Calu3 (cell line): ENCODE data around the gene COL8A2. TPM values are rescaled to one million over a fixed set of nuclear protein-coding genes. Genes with fewer than 3 reads are reported as not detected.
A peak's percentile ranks its signal among the peaks of the same experiment; 100 is the strongest.

ENCODE experiments used
- BruUV-seq: library from RNA; stranded (reverse); fragments of 400-500 nt; replicated peaks from 2 replicates; lab custom pipeline; 2021; lab: Mats Ljungman, UMichigan
- CTCF ChIA-PET: fragments of 300-600 bp; sonication (Branson Sonifier 250); formaldehyde crosslinking; loops from one replicate; lab custom pipeline; 2022; ENCODE audit warnings: antibody characterized with exemption; lab: Charles Lee
- DNase-seq: peaks from one replicate; pipeline ENCODE4 v3.0.0; 2022
- H3K27ac Mint-ChIP-seq: one replicate; pipeline ENCODE4 v1.8.0; 2022; ENCODE audit warnings: mixed read lengths; ENCODE audit not compliant: unreplicated experiment
- H3K27me3 Mint-ChIP-seq: one replicate; pipeline ENCODE4 v1.8.0; 2022; ENCODE audit warnings: mixed read lengths; ENCODE audit not compliant: unreplicated experiment
- H3K36me3 Mint-ChIP-seq: one replicate; pipeline ENCODE4 v1.8.0; 2022; ENCODE audit warnings: mild to moderate bottlenecking, moderate library complexity, mixed read lengths; ENCODE audit not compliant: insufficient read depth, unreplicated experiment
- H3K4me1 Mint-ChIP-seq: one replicate; pipeline ENCODE4 v1.8.0; 2022; ENCODE audit warnings: mild to moderate bottlenecking, low read depth, mixed read lengths; ENCODE audit not compliant: unreplicated experiment
- H3K4me3 Mint-ChIP-seq: one replicate; pipeline ENCODE4 v1.8.0; 2022; ENCODE audit warnings: mild to moderate bottlenecking, low read depth, moderate library complexity, mixed read lengths; ENCODE audit not compliant: unreplicated experiment
- H3K9me3 Mint-ChIP-seq: one replicate; pipeline ENCODE4 v1.8.0; 2022; ENCODE audit warnings: low read depth, mixed read lengths; ENCODE audit not compliant: unreplicated experiment
- CTCF ChIP-seq: fragments of 200-600 bp; IDR thresholded peaks from one replicate; pipeline ENCODE4 v1.8.0; 2022; ENCODE audit warnings: antibody characterized with exemption; ENCODE audit not compliant: unreplicated experiment
- intact Hi-C: fragments of 100-400 bp; cut with micrococcal nuclease; formaldehyde crosslinking; loops from one replicate; pipeline ENCODE4 v1.10.0; 2022; ENCODE audit not compliant: unreplicated experiment
- total RNA-seq: library from RNA; stranded (reverse); gene quantifications from 2 replicates; pipeline ENCODE4 v1.2.3, GENCODE V29; 2022

Gene COL8A2
- total RNA-seq, 1 experiment from 2014 or later: not detected

GRCh38 chr1:36136535-36136934 lies 11.5 kb upstream of the COL8A2 start:
- Mint-ChIP-seq H3K36me3 (peaks cover 41% of the 10 kb centered on the region), H3K27me3 (no peaks in the 10 kb centered on the region), H3K9me3 (no peaks in the 10 kb centered on the region), H3K4me1 (peaks cover 38% of the 10 kb centered on the region), H3K4me3 (no peak overlapping the region), H3K27ac (peak overlapping the region; percentile 63)
- no peak for DNase-seq
- CTCF ChIA-PET: no interaction called here
- TF ChIP-seq CTCF: no peak
- BruUV-seq: no TSS peak
- intact Hi-C loops: no loop called here

GRCh38 chr1:36135796-36136195 lies 10.8 kb upstream of the COL8A2 start:
- intact Hi-C loops: no loop called here
- no peaks in the 10 kb centered on the region for H3K9me3 Mint-ChIP-seq
- CTCF ChIA-PET: interaction anchor here (0.9 to 2.5 kb wide), 8 partner anchors 14 to 215 kb away, joined by 3 to 29 read pairs (median 5); partner anchors contain the start of gene TRAPPC3
- H3K27ac Mint-ChIP-seq: peak overlapping the region; percentile 63
- DNase-seq: no peak
- H3K27me3 Mint-ChIP-seq: no peaks in the 10 kb centered on the region
- no TSS peak for BruUV-seq
- H3K4me1 Mint-ChIP-seq: peaks cover 32% of the 10 kb centered on the region
- peaks cover 37% of the 10 kb centered on the region for H3K36me3 Mint-ChIP-seq
- TF ChIP-seq CTCF: no peak
- H3K4me3 Mint-ChIP-seq: no peak overlapping the region

GRCh38 chr1:36135330-36135667 lies 10.3 kb upstream of the COL8A2 start:
- Mint-ChIP-seq H3K4me3 (no peak overlapping the region), H3K27me3 (no peaks in the 10 kb centered on the region), H3K4me1 (peaks cover 30% of the 10 kb centered on the region), H3K9me3 (no peaks in the 10 kb centered on the region), H3K27ac (peak overlapping the region; percentile 63), H3K36me3 (peaks cover 37% of the 10 kb centered on the region)
- no peak for TF ChIP-seq CTCF
- CTCF ChIA-PET: interaction anchor here (0.6 to 2.5 kb wide), 19 partner anchors 9 to 315 kb away, joined by 3 to 29 read pairs (median 4); partner anchors contain the start of genes OSCP1 and TRAPPC3
- no TSS peak for BruUV-seq
- DNase-seq: no peak
- intact Hi-C loops: no loop called here

- peaks cover 30% of the 10 kb centered on the region for H3K4me1 Mint-ChIP-seq
Measured at GRCh38 chr1:36134505-36135329, 9.7 kb upstream of the COL8A2 start.

More at GRCh38 chr1:36134505-36135329, 9.7 kb upstream of the COL8A2 start:
- peak; percentile 66 for DNase-seq
- H3K4me3 Mint-ChIP-seq: no peak overlapping the region
- no peaks in the 10 kb centered on the region for H3K9me3 Mint-ChIP-seq
- CTCF ChIA-PET: interaction anchor here (0.6 to 2.5 kb wide), 20 partner anchors 10 to 316 kb away, joined by 3 to 29 read pairs (median 4); partner anchors contain the start of genes OSCP1 and TRAPPC3
- H3K36me3 Mint-ChIP-seq: peaks cover 31% of the 10 kb centered on the region
- intact Hi-C loops: loop anchor here (1.0 kb wide), 1 partner anchor 35 kb away; no protein-coding TSS in a partner anchor
- no peaks in the 10 kb centered on the region for H3K27me3 Mint-ChIP-seq
- BruUV-seq: no TSS peak
- peak overlapping the region; percentile 63 for H3K27ac Mint-ChIP-seq
- peak; percentile 88 for TF ChIP-seq CTCF
